KMS-11 (cell line): ENCODE results near the gene KCNAB3.

ENCODE experiments used
- H2AFZ ChIP-seq: fragments of 200-600 bp; sonication (generic); 2 replicates; pipeline ENCODE4 v1.6.1; 2016; ENCODE audit warnings: antibody characterized with exemption, mixed run types, low read depth
- H3K27ac ChIP-seq: fragments of 200-600 bp; sonication (generic); 2 replicates; pipeline ENCODE4 v1.6.1; 2016; ENCODE audit warnings: mild to moderate bottlenecking, mixed run types
- H3K27me3 ChIP-seq: fragments of 200-600 bp; sonication (generic); 2 replicates; pipeline ENCODE4 v1.6.1; 2017; ENCODE audit warnings: mild to moderate bottlenecking, low read depth, mixed run types, moderate library complexity; ENCODE audit not compliant: insufficient read depth
- H3K36me3 ChIP-seq: fragments of 200-600 bp; sonication (generic); 2 replicates; pipeline ENCODE4 v1.6.1; 2017; ENCODE audit warnings: mild to moderate bottlenecking, mixed run types; ENCODE audit not compliant: insufficient read depth
- H3K4me1 ChIP-seq: fragments of 200-600 bp; sonication (generic); 2 replicates; pipeline ENCODE4 v1.6.1; 2016; ENCODE audit warnings: mild to moderate bottlenecking, low read depth, mixed run types; ENCODE audit not compliant: poor library complexity, severe bottlenecking
- H3K4me2 ChIP-seq: fragments of 200-600 bp; sonication (generic); 2 replicates; pipeline ENCODE4 v1.7.0; 2016; ENCODE audit warnings: mild to moderate bottlenecking, mixed run types
- H3K4me3 ChIP-seq: fragments of 200-600 bp; sonication (generic); IDR thresholded peaks from 2 replicates; pipeline ENCODE4 v1.6.1; 2017; ENCODE audit warnings: low read depth, low read length, mixed read lengths; ENCODE audit not compliant: insufficient read depth
- H3K79me2 ChIP-seq: fragments of 200-600 bp; sonication (generic); 2 replicates; pipeline ENCODE4 v1.6.1; 2016; ENCODE audit warnings: low read depth, mixed run types; ENCODE audit not compliant: insufficient read depth
- H3K9ac ChIP-seq: fragments of 200-600 bp; sonication (generic); 2 replicates; pipeline ENCODE4 v1.6.1; 2016; ENCODE audit warnings: mild to moderate bottlenecking, mixed run types
- H4K20me1 ChIP-seq: fragments of 200-600 bp; sonication (generic); 2 replicates; pipeline ENCODE4 v1.6.1; 2016; ENCODE audit warnings: mild to moderate bottlenecking, mixed run types; ENCODE audit not compliant: insufficient read depth
- CTCF ChIP-seq: fragments of 200-600 bp; sonication (generic); conservative IDR thresholded peaks from 2 replicates; pipeline ENCODE4 v1.6.1; 2017; ENCODE audit warnings: low read depth, mild to moderate bottlenecking, antibody characterized with exemption, low read length, moderate library complexity, mixed read lengths

The KCNAB3 gene

GRCh38 chr17:7931709-7932482 is 2.2 kb upstream of the KCNAB3 start, which contains the start of the genes CNTROB and TRAPPC1:
TSS of gene CNTROB (plus strand) at chr17:7932206. CDS start at chr17:7933080, 874 bp downstream.
TSS of gene TRAPPC1 (minus strand) at chr17:7931946. CDS start at chr17:7931829, 117 bp downstream.
- Histone ChIP-seq H3K36me3 (no peaks in the 10 kb centered on the region), H3K79me2 (no peaks in the 10 kb centered on the region), H3K27ac (no peak within 1 kb of the TSS), H3K27me3 (no peaks in the 10 kb centered on the region), H3K9ac (peak within 1 kb of the TSS; percentile 53; the same call in 1 of the 2 replicates), H3K4me1 (no peaks in the 10 kb centered on the region), H3K4me3 (no peak within 1 kb of the TSS), H2AFZ (peak within 1 kb of the TSS; percentile 34; the same call in 1 of the 2 replicates), H4K20me1 (no peaks in the 10 kb centered on the region), H3K4me2 (peak within 1 kb of the TSS; percentile 36)
- TF ChIP-seq CTCF, result no peak

DNA sequence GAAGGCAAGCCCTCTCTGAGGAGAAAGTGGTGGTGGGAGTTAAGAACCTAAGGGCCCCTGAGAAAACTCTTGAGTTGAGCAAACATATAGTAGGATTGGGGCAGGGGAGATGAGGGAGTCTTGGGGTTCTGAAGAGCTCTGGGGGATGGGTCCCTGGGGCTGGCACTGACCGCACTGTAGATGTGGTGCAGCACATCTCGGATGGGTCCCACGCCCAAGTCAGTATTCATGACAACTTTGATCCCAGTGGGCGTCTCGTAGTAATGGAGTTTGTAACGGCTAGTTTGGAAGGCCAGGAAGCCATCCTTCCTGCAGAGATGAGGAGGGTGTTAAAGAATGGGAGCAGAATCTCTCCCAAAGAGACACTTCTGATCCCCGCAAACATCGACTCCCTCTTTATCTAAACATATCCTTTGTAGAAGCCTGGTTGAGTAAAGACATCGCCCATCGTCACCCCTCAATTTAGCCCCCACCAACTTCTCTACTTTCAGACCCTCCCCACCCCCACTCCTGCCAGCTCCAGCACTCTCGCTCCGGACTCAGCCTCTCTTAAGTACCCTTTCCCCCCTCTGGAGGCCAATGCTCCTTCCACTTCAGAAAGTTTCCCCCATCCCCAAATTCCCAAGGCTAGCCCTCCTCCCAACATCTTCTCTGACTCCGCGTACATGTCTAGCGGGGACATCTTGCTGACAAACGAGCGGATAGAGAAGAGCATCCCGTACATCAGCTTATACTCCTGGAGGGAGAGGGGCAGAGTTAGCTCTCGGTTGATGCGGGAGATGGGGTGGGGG is 1.4 kb upstream of the KCNAB3 start:
- Histone ChIP-seq H3K4me2 (no peak overlapping the region; the same call in 1 of the 2 replicates), H3K9ac (peak overlapping the region; percentile 12; the same call in 1 of the 2 replicates), H4K20me1 (no peaks in the 10 kb centered on the region), H3K36me3 (no peaks in the 10 kb centered on the region), H3K4me3 (no peak overlapping the region), H3K27me3 (no peaks in the 10 kb centered on the region), H3K79me2 (no peaks in the 10 kb centered on the region), H3K27ac (no peak overlapping the region), H2AFZ (no peak overlapping the region), H3K4me1 (no peaks in the 10 kb centered on the region)
- no peak for TF ChIP-seq CTCF

DNA sequence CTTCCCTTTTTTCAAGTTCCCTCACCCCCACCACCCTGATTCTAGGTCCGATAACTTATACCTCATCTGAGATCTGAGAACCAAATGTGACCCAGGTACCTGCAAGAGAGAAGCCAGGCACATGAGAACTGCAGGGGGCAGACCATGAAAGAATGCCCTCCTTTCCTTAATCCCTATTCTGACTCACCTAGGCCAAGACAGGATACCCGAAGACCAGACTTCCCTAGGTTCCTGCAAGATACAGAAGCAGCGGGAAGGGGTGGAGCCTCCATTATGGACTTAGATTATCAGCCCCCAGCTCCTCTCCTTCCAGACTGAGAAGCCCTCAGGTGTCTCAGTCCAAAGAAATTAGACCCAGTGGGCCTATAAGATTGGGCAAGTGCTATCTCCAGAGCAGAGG is 2.1 kb downstream of the KCNAB3 start:
- Histone ChIP-seq H3K4me1 (no peaks in the 10 kb centered on the region), H3K79me2 (no peaks in the 10 kb centered on the region), H3K36me3 (no peaks in the 10 kb centered on the region), H3K9ac (no peak overlapping the region), H3K4me2 (no peak overlapping the region), H3K27ac (no peak overlapping the region), H2AFZ (no peak overlapping the region), H3K27me3 (no peaks in the 10 kb centered on the region), H4K20me1 (no peaks in the 10 kb centered on the region), H3K4me3 (no peak overlapping the region)
- TF ChIP-seq CTCF, result no peak

GRCh38 chr17:7922845-7923628 is 6.6 kb downstream of the KCNAB3 start:
- H3K9ac ChIP-seq, result no peak overlapping the region
- H3K79me2 ChIP-seq, result no peaks in the 10 kb centered on the region
- H4K20me1 ChIP-seq, result no peaks in the 10 kb centered on the region
- no peak overlapping the region for H3K27ac ChIP-seq
- TF ChIP-seq CTCF, result no peak
- no peaks in the 10 kb centered on the region for H3K36me3 ChIP-seq
- H3K4me3 ChIP-seq, result no peak overlapping the region
- H3K4me1 ChIP-seq, result no peaks in the 10 kb centered on the region
- no peaks in the 10 kb centered on the region for H3K27me3 ChIP-seq
- no peak overlapping the region for H3K4me2 ChIP-seq
- H2AFZ ChIP-seq, result no peak overlapping the region
